GM21381 (cell line): ENCODE measurements around the gene NOD1.
A peak's percentile ranks its signal among the peaks of the same experiment; 100 is the strongest.

ENCODE experiments used
- ATAC-seq: cut with Tn5 transposase; IDR thresholded peaks from one replicate; pipeline ENCODE4 v1.9.1; 2021; ENCODE audit warnings: mild to moderate bottlenecking, moderate library complexity; ENCODE audit not compliant: unreplicated experiment

Gene NOD1

DNA sequence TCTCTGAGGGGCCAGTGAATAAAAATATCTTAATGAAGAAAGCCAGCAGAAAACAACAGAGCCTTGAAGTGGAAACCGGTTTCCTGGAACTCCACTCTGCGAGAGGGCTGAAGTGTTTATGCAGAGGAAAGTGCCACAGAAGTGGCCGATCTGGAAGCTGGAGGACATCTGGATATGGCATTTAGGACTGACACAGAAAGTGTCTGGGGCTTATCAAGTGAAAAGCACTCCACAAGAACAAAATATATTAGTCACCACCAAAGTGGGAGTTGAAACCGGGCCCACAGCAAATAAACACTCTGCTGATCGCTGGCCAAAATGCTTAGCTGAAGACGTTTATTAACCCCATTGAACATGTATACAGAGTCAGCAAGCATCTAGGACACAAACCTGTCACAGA is 7.8 kb downstream of the NOD1 start:
- ATAC-seq = no peak

DNA sequence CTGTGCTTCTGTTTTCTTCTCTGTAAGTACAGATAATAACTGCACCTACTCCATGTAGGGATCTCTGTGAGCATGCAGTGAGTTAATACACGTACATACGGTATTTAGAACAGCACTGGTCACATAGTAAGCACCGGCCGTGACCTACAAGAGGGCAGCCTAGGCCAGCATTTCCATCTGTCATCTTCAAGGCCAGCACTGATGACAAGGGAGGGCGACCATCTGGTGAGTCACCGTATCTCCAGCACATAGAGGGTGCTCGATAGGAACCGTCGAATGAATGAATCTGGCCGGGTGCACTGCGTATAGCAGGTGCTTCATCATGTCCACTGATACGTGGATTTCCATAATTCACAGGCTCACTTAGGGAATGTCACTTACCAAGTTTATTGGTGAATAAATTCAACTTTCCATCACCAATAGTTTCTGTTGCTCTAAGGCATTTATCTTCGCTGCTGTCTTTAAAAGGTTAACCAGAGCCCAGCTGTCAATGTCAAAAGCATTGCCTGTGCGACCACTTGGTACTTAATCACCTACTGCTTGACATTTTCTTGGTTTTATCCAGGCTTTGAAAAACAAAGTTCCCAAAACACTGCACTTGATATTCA is 8.3 kb downstream of the NOD1 start:
- ATAC-seq = no peak

DNA sequence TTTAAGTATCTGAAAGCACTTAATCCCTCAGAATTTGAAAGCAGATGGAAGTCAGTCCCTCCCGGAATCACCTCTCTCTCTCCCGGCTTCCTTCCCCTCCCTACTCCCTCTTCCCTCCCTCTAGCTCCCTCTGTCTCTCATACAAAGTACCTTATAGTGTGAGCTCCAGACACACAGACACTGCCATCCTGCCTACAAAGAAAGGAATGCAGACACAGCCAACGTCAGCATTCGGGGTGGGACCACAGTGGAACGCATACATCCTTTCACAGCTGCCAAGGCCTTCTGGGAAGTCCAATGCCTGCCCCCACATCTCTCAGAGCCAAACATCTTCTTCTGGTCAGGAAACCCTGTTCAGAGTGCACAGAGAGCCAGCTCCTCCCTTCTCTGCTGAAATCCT is 9.3 kb downstream of the NOD1 start:
- no peak for ATAC-seq

DNA sequence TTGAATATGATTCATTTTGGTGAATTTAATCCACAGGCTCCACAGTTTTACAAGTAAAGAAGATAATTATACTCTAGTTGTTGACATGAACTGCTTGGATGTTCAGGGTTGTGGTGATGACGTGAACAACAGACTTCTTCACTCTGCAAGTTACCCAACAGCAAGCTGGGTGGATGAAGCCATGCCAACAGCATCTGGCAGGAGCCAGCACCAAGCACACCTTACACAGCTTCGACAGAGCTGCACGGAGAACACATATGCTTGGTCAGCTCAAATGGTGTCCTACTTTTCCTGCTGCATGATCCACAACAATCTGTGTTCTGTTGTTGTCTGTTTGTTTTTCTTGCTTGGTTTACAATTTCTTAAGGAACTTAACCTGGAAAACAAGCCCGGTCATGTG is 9.8 kb downstream of the NOD1 start:
- no peak for ATAC-seq

- no peak for ATAC-seq
Observed at GRCh38 chr7:30468041-30468440, 10.5 kb downstream of the NOD1 start.

DNA sequence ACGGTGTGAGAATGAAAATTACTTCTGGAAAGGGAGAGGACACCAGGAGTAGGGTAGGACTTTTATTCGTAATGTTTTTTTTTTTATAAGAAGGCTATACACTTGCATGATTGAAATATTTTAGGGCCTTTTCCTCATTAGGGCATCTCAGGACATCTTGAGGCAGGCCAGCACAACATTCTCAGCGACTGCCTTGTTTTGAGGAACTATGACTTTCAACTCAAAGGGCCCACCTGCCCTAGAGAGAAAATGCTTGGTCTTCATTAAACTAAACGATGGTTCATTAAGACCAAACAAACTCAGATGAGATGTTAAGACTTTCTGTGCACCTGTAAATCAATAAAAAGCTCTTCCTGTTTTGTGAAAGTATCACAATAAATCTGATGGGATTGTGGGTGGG is 11.3 kb downstream of the NOD1 start:
- ATAC-seq = no peak

DNA sequence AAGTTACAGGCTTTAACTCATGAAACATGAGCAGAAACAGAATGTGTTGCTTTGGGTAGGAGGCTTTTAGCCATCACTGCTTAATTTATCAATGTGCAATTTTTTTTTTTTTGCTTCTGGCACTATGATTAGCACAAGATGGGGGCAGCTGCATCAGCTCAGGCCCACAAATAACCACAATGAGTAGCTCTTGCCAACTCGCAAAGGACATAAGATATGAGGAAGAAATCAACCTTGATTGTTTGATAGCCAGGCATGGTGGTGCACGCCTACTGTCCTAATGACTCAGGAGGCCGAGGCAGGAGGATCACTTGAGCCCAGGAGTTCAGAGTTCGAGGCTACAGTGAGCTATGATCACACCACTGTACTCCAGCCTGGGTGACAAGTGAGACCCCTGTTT is 12.3 kb downstream of the NOD1 start:
- ATAC-seq = no peak

DNA sequence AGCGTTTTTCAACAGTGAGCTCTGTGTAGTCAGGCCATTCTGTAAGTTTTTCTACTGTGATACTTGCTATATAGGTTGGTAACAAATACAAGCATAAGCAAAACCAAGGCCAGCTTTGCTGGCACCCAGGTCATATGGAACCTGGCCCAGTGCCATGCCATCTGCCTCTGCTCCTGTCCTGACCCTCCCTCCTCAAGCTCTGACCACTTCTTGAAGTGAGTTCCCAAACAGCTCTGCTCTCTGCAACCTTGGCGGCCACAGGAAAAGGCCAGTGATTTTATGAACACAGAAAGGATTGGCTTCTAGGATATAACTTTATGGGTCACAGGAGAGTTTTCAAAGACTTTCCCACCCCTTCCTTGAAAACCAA is 12.8 kb downstream of the NOD1 start:
- ATAC-seq = no peak

DNA sequence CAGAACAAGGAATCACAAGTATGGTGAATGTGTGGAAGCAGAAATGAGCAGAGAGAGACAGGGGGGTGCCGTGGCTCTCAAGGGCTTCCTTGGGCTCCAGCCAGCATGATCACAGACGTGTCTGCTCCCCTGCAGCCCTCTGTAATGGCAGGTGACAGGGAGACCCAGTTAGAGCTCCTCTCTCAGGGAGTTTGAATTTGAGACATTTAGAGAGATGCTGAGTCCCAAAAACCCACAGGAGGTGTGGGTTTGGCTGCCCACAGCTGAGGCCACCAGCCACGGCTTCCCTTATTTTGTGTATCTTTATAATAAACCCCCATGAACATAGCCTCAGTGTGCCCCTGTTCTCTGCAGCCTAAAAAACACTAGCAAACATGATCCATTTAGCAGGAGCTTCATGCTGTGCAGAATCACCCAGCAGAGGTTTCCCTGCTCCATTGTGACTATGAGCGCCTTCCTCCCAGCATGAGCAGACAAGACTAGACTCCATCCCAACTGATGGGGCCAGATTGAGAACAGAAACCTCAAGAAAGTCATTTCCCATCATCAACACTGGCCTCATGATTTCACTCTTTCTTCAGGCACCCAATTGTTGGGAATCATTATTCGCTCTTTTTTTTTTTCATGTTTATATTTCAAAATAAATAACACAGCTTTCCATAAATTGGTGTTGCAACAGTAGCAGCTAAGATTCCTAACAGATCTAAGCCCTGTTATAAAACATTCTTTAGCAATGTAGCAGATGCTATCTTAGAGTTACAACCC is 13.4 kb downstream of the NOD1 start:
- ATAC-seq = no peak

DNA sequence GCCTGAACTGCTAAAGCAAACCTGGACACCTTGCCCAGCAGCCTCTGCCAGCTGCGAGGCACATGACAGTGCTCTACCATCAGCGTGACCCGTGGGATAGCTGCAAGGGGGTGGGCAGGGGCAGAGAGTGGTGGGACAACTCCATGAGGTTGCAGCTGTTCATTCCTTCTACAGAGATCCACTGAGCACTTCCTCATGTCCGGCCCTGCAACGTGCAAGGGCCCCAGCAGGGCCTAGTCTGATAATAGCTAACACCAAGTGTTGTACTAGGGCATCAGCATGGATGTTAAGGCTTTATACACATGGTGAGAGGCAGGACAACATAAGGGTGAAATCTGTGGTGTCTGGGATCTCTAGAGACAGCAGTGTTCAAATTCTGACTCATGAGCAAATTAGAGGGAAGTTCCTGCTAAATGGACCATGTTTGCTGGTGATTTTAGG is 14.3 kb downstream of the NOD1 start:
- no peak for ATAC-seq

DNA sequence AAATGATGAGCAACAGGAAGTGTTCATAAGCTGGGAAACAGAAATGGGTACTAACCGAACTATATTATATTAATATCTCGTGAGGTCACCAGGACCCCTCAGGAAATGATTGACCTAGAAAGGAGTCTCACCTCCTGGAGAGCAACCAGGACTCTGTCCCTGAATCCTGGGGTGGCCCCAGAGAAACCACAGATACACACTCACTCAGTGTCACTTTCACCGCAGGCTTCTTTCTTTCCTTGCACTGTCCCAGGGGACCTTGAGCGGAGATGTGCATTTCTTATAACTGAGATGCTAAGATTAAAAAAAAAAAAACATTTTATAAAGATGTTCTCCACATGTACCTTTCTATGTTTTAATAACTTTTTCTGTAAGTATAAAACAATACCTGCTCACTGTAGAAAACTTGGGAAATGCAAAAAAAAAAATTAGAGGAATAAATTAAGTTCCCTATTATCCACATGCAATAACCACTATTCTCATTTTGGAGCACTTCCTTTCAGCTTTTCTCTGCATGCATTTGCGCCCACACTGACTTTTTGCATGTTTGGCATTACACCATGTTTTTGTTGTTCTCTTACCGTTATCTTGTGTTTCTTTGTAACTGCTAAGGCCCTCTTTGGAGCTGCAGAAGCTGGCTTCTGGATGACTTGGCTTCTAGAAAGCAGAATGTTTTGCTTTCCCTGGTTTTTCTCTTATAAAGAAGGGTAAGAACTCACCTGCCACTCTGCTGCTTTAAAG is 15.0 kb downstream of the NOD1 start:
- ATAC-seq = peak; percentile 82

GRCh38 chr7:30462179-30462578 is 16.4 kb downstream of the NOD1 start:
- ATAC-seq = no peak

DNA sequence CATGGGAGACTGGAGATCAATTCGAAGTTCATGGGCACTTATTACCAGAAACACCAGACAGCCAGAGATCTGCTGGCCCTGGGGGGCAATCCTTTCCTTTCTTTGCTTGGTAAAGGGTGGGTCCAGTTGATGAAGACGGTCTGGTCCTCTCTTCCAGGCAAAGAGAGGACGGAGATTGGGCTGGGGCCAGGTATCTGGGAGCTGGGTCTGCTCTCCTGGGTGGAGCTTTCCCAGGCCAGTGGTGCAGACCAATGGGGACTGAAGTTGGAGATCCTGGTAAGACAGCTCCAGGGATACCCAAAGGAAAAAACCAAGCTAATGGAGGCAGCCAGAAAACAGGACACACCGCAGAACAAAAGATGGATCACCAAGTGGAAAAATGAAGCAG is 18.3 kb downstream of the NOD1 start:
- no peak for ATAC-seq

- no peak for ATAC-seq
Observed at GRCh38 chr7:30459591-30460245, 18.9 kb downstream of the NOD1 start.

- no peak for ATAC-seq
Observed at GRCh38 chr7:30458311-30458710, 20.3 kb downstream of the NOD1 start.

- ATAC-seq = no peak
Observed at GRCh38 chr7:30453921-30454320, 24.7 kb downstream of the NOD1 start.

GRCh38 chr7:30453016-30453415 is 25.6 kb downstream of the NOD1 start:
- no peak for ATAC-seq

GRCh38 chr7:30452280-30452930 is 26.2 kb downstream of the NOD1 start:
- ATAC-seq = no peak

- ATAC-seq = no peak
Observed at GRCh38 chr7:30451539-30452279, 26.9 kb downstream of the NOD1 start.

DNA sequence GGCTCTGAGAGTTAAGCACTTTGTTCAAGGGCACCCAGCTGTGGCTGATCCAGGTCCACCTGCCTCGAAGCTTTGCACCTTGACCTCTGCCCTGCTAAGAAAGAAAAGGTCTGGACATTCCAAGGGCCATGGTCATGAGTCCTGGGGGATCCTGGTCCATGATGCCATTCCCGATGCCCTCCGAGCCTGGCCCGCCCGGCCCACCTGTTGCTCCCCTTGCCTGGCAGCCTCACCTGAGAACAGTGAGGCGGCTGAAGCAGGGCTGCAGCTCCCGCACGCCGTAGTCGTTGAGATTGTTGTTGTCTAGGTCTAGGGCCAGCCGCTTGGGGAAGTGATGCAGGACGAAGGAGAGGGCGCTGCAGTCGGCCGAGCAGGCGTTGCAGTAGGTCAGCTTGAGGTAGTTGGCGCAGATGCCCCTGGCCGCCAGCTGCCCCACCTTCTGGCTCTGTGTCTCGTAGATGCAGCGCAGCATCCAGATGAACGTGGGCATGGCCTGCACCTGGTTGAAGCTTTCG is 27.5 kb downstream of the NOD1 start:
- ATAC-seq = no peak
